NCI-H1436 (cell line): Measurements from ENCODE around the gene PEF1.
A peak's percentile ranks its signal among the peaks of the same experiment; 100 is the strongest.

ENCODE experiments used
- DNase-seq: peaks from one replicate; lab custom pipeline; 2025; lab: John Stamatoyannopoulos, UW

PEF1 gene

GRCh38 chr1:31671147-31671546, 26.5 kb upstream of the PEF1 start:
- DNase-seq: no peak

DNA sequence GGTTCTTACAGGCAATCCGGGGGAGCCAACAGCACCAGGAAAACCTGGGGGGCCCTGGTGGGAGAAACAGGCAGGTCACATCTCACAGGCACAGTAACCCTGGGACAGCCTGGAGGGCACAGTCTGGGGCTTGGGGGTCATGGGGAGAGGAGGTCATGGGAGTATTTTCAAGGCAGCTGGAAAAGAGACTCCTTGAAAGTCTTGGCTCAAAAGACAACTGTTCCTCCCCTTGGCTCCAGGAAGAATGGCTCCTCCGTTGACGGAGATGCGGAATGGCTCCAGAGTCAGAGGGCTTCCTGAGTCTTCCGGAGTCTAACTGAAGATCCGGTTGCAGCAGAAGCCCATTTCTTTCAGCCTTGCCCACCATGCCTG, 25.9 kb upstream of the PEF1 start:
- no peak for DNase-seq

GRCh38 chr1:31669786-31670592, 25.3 kb upstream of the PEF1 start:
- peak; percentile 75 for DNase-seq

GRCh38 chr1:31669433-31669785, 24.7 kb upstream of the PEF1 start:
- DNase-seq: no peak

DNA sequence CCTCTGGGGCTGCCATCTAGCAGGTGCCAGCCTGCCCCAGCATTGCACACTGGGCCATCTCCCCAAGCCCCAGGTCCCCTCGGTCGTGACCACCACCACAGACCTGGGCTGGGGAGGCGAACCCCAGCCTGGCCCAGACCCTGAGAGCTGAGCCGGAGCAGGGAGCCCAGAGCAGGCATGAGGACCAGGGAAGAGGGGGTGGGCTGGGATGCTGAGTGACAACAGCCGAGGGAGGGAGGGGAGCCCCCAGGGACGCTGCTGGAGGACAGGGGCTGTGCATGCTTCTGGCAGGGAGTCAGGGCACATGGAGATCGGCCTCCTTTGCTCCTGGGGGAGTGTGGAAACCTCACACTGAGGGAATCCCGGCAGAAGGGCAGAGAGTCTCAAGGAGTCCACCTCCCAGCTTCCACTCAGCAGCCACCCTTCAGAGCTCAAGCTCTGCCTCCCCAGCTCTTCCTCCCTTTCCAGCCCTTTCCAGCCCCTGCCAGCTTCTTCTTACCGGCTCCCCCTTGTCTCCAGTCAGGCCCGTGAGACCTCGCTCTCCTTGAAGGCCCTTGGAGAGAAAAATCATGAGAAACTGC, 23.7 kb upstream of the PEF1 start:
- DNase-seq: no peak

- no peak for DNase-seq
These were observed 22.5 kb upstream of the PEF1 start for GRCh38 chr1:31667065-31667785.

DNA sequence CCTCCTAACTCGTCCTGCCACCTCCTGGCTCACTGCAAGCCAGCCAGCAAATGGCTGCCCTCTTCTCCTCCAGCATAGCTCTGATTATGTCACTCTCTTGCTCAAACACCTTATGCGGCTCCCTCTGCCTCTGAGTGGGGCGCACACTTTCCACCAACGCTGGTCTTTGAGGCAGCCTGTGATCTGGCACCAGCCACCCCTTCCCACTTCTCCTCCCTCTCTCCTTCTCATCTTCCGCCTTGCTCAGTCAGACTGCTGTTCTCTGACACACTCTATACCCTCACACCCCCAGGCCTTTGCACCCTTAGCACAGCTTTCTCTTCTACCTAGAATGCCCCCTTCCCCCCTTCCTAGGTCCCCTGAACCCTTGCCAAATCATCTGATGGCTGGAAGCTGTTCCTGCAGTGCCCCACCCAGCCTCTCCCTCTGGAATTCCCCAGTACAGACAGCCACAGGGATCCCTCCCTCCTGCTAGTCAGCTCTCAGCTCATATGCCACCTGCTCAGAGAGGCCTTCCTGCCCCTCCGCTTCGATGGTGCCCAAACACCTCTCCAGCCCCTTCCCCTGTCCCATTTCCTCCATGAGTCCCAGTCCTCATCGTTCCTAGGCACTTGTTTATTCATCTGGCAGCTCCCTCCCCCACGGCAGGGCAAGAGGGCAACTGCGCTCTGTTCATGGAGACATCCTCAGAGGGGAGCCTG, 21.7 kb upstream of the PEF1 start:
- DNase-seq: no peak

- no peak for DNase-seq
These were observed 20.7 kb upstream of the PEF1 start for GRCh38 chr1:31665234-31665878.

DNA sequence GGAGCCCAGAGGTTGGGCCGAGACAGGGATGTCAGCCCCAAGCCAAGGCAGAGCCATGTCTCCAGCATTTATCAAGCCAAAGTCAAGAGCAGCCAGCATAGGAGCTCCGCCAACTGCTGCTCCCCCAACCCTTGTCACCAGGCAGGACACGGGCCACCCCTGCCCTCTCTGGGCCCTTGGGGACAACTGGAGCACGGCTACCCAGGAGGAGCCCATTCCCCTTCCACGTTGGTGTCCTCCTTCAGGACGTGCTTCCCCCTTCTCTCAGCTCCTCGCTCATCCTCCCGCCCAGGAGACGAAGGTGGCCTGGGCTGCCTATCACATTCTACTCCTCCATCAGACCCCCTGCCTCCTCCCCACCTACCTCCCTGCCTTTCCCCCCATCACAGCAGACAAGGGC, 19.9 kb upstream of the PEF1 start:
- DNase-seq: no peak

DNA sequence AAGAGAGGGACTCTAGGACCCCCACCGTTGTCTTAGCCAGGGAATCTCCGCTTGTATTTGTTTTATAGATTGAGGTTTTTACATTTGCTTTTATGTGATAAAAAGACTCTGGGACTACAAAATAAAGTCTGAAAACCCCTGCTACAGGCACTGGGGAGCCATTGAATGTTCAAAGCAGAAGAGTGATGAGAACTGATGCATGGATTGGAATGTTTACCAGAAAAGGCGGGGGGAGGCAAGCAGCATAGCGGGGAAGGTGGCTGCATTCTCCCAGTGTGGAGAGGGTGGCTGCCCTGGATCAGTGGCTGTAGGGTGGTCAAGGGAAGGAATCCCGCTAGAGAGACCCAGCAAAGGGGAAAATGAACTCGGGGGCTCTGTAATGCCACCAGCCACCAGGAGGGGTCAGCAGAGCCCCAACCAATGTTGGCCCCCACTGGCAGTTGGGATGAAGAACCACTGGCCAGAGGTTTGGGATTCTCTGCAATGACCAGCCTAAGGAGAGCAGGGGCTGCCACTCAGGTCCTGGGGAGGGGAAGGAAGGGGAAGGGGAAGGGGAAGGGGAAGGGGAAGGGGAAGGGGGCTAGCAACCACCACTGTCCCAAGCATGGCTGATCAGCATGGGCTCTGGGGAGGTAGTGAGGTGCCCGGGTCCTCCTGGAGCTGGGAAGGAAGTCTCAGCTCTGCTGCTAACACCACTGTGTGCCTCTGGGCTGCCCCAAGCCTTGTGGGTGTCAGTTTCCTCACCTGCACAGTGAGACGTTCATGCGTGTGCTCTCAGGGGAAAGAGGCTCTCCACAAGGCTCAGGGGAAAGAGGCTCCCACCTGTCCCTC, 19.2 kb upstream of the PEF1 start:
- DNase-seq: peak; percentile 35

GRCh38 chr1:31662463-31662862, 17.8 kb upstream of the PEF1 start:
- no peak for DNase-seq

DNA sequence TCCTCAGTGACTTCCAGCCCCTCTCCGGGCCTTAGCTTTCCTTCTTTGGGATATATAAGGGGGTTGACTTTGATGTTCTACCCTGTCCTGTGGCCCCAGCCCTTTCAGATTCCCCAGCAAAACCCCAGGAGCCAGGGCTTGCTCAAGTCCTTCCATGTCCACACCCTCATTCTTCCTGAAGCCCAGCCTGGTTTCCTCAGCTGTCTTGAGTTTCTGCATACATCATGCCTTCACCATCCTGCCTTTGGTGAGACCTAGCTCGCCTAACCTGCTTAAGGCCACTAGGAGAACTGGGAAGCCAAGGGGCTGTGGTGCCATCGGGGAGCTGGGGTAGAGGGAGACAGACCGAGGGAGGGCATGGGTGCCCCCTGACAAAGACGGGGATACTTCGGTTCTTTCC, 17.2 kb upstream of the PEF1 start:
- no peak for DNase-seq

- DNase-seq: no peak
These were observed 16.3 kb upstream of the PEF1 start for GRCh38 chr1:31660871-31661455.

GRCh38 chr1:31659889-31660288, 15.2 kb upstream of the PEF1 start:
- no peak for DNase-seq

- DNase-seq: no peak
These were observed 14.0 kb upstream of the PEF1 start for GRCh38 chr1:31658721-31659120.

DNA sequence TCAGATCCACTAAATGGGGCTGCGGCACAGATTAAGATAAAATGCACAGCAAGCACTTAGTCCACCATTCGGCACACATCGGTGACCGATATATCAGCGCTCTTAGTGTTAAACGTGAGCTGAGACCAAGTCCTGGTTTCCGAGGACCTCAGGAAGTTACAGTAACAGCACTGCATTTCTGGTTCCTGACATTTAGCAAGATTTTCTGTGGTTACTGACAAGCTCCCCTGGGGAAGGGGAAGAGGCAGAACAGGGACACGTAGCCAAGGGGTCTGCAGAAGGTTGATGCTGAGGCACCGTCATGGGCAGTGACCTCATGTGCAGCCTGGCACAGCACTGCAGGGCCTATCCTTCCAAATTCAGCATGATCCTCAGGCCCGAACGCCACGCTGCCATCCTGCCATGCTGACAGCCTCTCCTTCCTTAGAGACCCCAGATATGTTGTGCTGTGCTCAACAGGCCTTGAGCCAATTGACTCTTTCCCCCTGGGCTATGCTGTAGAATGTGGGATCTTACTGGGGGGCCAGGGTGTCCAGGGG, 13.4 kb upstream of the PEF1 start:
- no peak for DNase-seq

DNA sequence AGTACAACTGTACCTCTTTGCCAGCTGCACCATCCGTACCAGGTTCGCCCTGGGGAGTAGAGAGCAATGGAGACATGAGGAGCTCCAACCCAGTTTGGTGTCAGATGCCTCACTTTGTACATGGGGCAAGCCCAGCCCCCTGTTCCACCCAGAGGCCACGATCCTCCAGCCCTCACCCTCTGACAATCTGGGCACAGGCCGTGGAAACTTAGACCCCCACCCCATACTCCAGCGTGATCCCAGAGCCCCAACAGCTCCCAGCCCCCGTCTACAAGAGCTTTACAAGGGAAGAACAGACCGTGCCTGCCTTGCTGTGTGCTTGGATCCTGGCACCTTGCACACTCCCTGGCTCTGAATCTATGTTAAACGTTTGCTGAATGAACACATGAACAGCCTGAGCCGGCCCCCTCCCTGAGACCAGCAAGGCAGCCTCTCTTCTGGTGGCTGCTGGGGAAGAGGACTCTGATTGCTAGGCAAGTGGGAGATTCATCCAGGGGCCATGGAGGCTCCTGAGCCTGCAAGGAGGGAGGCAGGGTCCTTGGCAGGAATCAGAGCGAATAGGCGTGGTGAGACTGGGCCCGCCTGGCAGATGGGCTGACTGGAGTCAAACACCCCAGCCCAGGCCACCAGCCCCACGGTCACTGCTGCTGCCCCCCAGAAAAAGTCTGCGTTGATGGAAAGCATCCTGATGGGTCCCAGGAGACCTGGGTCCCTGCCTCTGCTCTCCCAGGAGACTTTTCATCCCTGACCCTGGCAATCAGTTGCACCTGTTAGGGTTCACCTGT, 12.5 kb upstream of the PEF1 start:
- no peak for DNase-seq

DNA sequence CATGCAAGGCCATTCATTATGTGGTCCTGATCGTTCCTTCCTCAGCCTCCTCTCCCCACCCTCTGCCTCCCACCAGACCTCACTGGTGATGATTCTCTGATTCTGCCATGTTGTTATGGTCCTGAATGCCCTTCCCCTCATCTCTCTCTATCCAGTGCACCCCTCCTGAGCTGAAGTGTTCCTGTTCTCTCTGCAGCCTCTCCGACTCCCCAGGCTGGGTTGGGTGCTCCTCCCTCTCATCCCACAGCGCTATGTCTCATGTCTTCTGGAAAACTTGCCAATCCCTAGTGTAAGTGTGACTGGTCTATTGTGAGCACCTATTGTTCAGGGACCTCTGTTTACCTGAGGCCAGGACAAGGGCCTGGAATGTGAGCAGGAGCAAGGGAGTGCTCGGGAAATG, 11.1 kb upstream of the PEF1 start:
- DNase-seq: no peak

DNA sequence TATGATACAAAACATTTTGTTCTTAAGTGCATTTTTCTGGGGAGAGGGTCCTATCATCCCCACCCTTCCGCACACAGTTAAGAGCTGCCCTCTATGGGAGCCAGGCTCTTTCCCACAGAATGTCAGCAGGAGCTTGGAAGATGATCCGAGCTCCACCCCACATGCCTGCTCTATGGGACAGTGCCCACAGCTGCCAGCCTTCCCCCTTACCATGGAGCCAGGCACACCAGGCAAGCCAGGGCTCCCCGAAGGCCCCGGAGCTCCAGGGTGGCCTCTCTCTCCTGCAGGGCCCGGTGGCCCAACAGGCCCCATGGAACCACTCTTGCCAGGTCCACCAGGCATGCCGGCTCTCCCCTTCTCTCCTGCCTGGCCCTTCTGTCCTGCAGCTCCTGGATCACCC, 10.4 kb upstream of the PEF1 start:
- no peak for DNase-seq

DNA sequence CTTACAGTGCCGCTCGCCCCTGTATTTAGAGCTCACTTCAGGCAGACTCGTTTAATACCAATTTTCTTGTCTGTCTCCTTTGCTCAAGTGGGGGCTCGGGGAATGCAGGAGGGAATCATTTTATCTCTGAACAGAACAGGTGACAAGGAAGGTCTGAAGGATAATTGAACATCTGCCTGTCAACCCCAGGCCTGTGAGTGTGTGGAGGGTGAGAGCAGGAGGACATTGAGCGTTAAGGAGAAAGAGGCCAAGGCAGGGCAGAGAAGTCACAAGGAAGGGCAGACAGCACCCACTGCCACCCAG, 9.7 kb upstream of the PEF1 start:
- DNase-seq: no peak
